PC-3 (cell line): Measurements from ENCODE around the gene CRIM1. TPM values are rescaled to one million over a fixed set of nuclear protein-coding genes. Genes with fewer than 3 reads are reported as not detected.

Source experiments
- ATAC-seq: fragments of 200-7000 bp; cut with Tn5 transposase; 2 replicates; pipeline ENCODE4 v1.9.1; 2020; ENCODE audit warnings: mild to moderate bottlenecking, moderate library complexity
- BruUV-seq: library from RNA; stranded (reverse); fragments of 400-500 nt; replicated peaks from 2 replicates; lab custom pipeline; 2021; lab: Mats Ljungman, UMichigan
- CTCF ChIA-PET: fragments of 300-600 bp; sonication (Branson Sonifier 250); formaldehyde crosslinking; loops from one replicate; lab custom pipeline; 2022; ENCODE audit warnings: antibody characterized with exemption; lab: Charles Lee
- POLR2A ChIA-PET: fragments of 300-600 bp; sonication (Branson Sonifier 250); formaldehyde crosslinking; loops from one replicate; lab custom pipeline; 2022; ENCODE audit warnings: antibody characterized with exemption; ENCODE audit not compliant: unreplicated experiment; lab: Charles Lee
- DNase-seq: peaks from one replicate; pipeline ENCODE4 v3.0.0-alpha.2; 2015
- H2AFZ ChIP-seq: fragments of 300-600 bp; sonication (generic); 2 replicates; pipeline ENCODE4 v1.6.0; 2016; ENCODE audit warnings: antibody characterized with exemption, low read length
- H3F3A ChIP-seq: fragments of 300-600 bp; sonication (generic); one replicate; pipeline ENCODE4 v1.6.0; 2017; ENCODE audit warnings: antibody characterized with exemption, low read length, control low read depth, mild to moderate bottlenecking; ENCODE audit not compliant: unreplicated experiment
- H3K27ac ChIP-seq: fragments of 300-600 bp; sonication (generic); 2 replicates; pipeline ENCODE4 v1.5.1; 2016; ENCODE audit warnings: mild to moderate bottlenecking, low read length
- H3K27me3 ChIP-seq: fragments of 300-600 bp; sonication (generic); 2 replicates; pipeline ENCODE4 v1.6.1; 2016; ENCODE audit warnings: low read length, mixed read lengths
- H3K36me3 ChIP-seq: fragments of 300-600 bp; sonication (generic); 2 replicates; pipeline ENCODE4 v1.6.1; 2016; ENCODE audit warnings: low read depth, mixed run types, low read length, mixed read lengths
- H3K4me1 ChIP-seq: fragments of 300-600 bp; sonication (generic); 2 replicates; pipeline ENCODE4 v1.5.1; 2016; ENCODE audit warnings: low read length; ENCODE audit not compliant: insufficient read depth
- H3K4me2 ChIP-seq: fragments of 300-600 bp; sonication (generic); 2 replicates; pipeline ENCODE4 v1.6.0; 2016; ENCODE audit warnings: low read length
- H3K4me3 ChIP-seq: fragments of 300-600 bp; sonication (generic); 2 replicates; pipeline ENCODE4 v1.5.1; 2016; ENCODE audit warnings: mild to moderate bottlenecking, low read length, mixed read lengths
- H3K79me2 ChIP-seq: fragments of 300-600 bp; sonication (generic); 2 replicates; pipeline ENCODE4 v1.6.1; 2017; ENCODE audit warnings: low read length, mixed read lengths
- H3K9ac ChIP-seq: fragments of 300-600 bp; sonication (generic); 2 replicates; pipeline ENCODE4 v1.6.0; 2016; ENCODE audit warnings: mild to moderate bottlenecking, low read length
- H3K9me2 ChIP-seq: fragments of 300-600 bp; sonication (generic); replicated peaks from 2 replicates; pipeline ENCODE4 v1.6.1; 2016; ENCODE audit warnings: mixed run types, low read length, mixed read lengths
- H3K9me3 ChIP-seq: fragments of 300-600 bp; sonication (generic); 2 replicates; pipeline ENCODE4 v1.6.1; 2016; ENCODE audit warnings: low read length, mixed read lengths
- H4K20me1 ChIP-seq: fragments of 300-600 bp; sonication (generic); 2 replicates; pipeline ENCODE4 v1.6.1; 2016; ENCODE audit warnings: low read length, mixed read lengths
- CTCF ChIP-seq: fragments of 300-600 bp; sonication (generic); conservative IDR thresholded peaks from 2 replicates; pipeline ENCODE4 v1.5.1; 2017; ENCODE audit warnings: antibody characterized with exemption, low read depth, mild to moderate bottlenecking, low read length
- EZH2 ChIP-seq: fragments of 300-600 bp; sonication (generic); IDR thresholded peaks from one replicate; pipeline ENCODE4 v1.6.1; 2017; ENCODE audit warnings: antibody characterized with exemption, mild to moderate bottlenecking, low read length; ENCODE audit not compliant: unreplicated experiment
- EZH2phosphoT487 ChIP-seq: fragments of 300-600 bp; sonication (generic); IDR thresholded peaks from 2 replicates; pipeline ENCODE4 v1.6.1; 2018; ENCODE audit warnings: mild to moderate bottlenecking, antibody characterized with exemption, low read length, borderline replicate concordance
- intact Hi-C: fragments of 100-400 bp; cut with micrococcal nuclease; formaldehyde crosslinking; loops from 2 replicates; pipeline ENCODE4 v1.9.0; 2023
- total RNA-seq: library from RNA; depleted of rRNA; stranded (reverse); fragments of >200 nt; gene quantifications from 2 replicates; pipeline ENCODE4 v1.2.3, GENCODE V29; 2014

Gene CRIM1
- total RNA-seq, 1 experiment from 2014 or later: 70.7 TPM

- DNase-seq (peak; percentile 18), ATAC-seq (0 out of 2 replicates have a peak, but pooled peaks have one; percentile 24)
- Histone ChIP-seq H4K20me1 (no peaks in the 10 kb centered on the region), H3K4me2 (no peak overlapping the region), H3K9me3 (no peaks in the 10 kb centered on the region), H3K36me3 (no peaks in the 10 kb centered on the region), H3K4me3 (no peak overlapping the region), H3K27me3 (peaks cover 21% of the 10 kb centered on the region), H3K9me2 (no peaks in the 10 kb centered on the region), H3K27ac (no peak overlapping the region), H3K79me2 (no peaks in the 10 kb centered on the region), H3F3A (no peaks in the 10 kb centered on the region), H3K4me1 (no peaks in the 10 kb centered on the region), H3K9ac (no peak overlapping the region), H2AFZ (no peak overlapping the region)
- no peak for TF ChIP-seq EZH2
- TF ChIP-seq EZH2phosphoT487: no peak
- TF ChIP-seq CTCF: peak; percentile 52; the same call in 1 of the 2 replicates
- intact Hi-C loops: no loop called here
- BruUV-seq: no TSS peak
- ChIA-PET CTCF (interaction anchor here (0.6 kb wide), 1 partner anchor 9 kb away, joined by 4 read pairs; no protein-coding TSS in a partner anchor), POLR2A (no interaction called here)
These were observed 37.0 kb upstream of the CRIM1 start for GRCh38 chr2:36318547-36318946.

DNA sequence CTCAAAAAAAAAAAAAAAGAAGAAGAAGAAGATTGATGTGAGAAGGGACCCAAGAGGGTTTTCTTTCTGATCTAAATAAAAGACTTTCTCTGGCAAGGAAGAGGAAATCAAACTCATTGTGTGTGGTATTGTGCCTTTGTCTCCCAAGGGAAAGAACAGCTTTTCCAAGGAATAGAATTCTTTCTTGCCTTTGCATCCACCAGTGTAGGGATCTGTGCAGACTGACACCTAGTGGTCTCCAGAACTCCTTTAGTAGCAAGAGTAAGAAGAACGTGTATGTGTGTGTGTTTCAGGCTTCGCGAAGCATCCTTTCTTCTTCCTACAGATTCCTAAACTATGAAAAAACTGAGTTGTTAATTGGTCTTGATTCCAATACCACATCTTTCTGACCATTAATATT lies 33.5 kb upstream of the CRIM1 start:
- no peaks in the 10 kb centered on the region for H3K4me1 ChIP-seq
- no peak overlapping the region for H2AFZ ChIP-seq
- no peaks in the 10 kb centered on the region for H3F3A ChIP-seq
- H3K9ac ChIP-seq: no peak overlapping the region
- ChIA-PET CTCF (interaction anchor here (0.6 kb wide), 1 partner anchor 438 kb away, joined by 5 read pairs; no protein-coding TSS in a partner anchor), POLR2A (no interaction called here)
- DNase-seq (peak; percentile 51), ATAC-seq (peak; percentile 70; the same call in 1 of the 2 replicates)
- no peaks in the 10 kb centered on the region for H3K79me2 ChIP-seq
- H3K36me3 ChIP-seq: no peaks in the 10 kb centered on the region
- no peak overlapping the region for H3K4me2 ChIP-seq
- intact Hi-C loops: loop anchor here (5.0 kb wide), 2 partner anchors 350 to 450 kb away; no protein-coding TSS in a partner anchor
- H4K20me1 ChIP-seq: no peaks in the 10 kb centered on the region
- H3K9me3 ChIP-seq: no peaks in the 10 kb centered on the region
- no TSS peak for BruUV-seq
- H3K27ac ChIP-seq: no peak overlapping the region
- TF ChIP-seq CTCF (peak; percentile 75), EZH2phosphoT487 (no peak)
- no peaks in the 10 kb centered on the region for H3K9me2 ChIP-seq
- H3K27me3 ChIP-seq: no peaks in the 10 kb centered on the region
- no peak overlapping the region for H3K4me3 ChIP-seq

- no peak for DNase-seq
- Histone ChIP-seq H3K4me2 (no peak overlapping the region), H4K20me1 (no peaks in the 10 kb centered on the region), H3K27ac (no peak overlapping the region), H3K9ac (no peak overlapping the region), H3K36me3 (no peaks in the 10 kb centered on the region), H3F3A (no peaks in the 10 kb centered on the region), H3K27me3 (no peaks in the 10 kb centered on the region), H3K4me3 (no peak overlapping the region), H3K79me2 (no peaks in the 10 kb centered on the region), H2AFZ (0 out of 2 replicates have a peak overlapping the region, but pooled peaks have one; percentile 21), H3K9me3 (no peaks in the 10 kb centered on the region), H3K9me2 (no peaks in the 10 kb centered on the region), H3K4me1 (peaks cover 9% of the 10 kb centered on the region)
- TF ChIP-seq EZH2 (no peak), CTCF (no peak), EZH2phosphoT487 (no peak)
- intact Hi-C loops: no loop called here
- no peak for ATAC-seq
- BruUV-seq: no TSS peak
- CTCF ChIA-PET: interaction anchor here (0.6 kb wide), 1 partner anchor 51 kb away, joined by 3 read pairs; no protein-coding TSS in a partner anchor
- POLR2A ChIA-PET: no interaction called here
These were observed 29.3 kb upstream of the CRIM1 start for GRCh38 chr2:36326286-36326685.
